CD14-positive monocyte (primary cell): ENCODE results near the gene SLAMF7. TPM values are rescaled to one million over a fixed set of nuclear protein-coding genes. Genes with fewer than 3 reads are reported as not detected.

Source experiments
- DNase-seq, 3 donors: peaks; one replicate each; pipeline ENCODE4 v3.0.0-alpha.2; 2011 to 2022
- H2AFZ ChIP-seq: 2 replicates; pipeline ENCODE4 v1.6.0; 2012; ENCODE audit warnings: mild to moderate bottlenecking, low read depth, low read length, inconsistent platforms; ENCODE audit not compliant: insufficient read depth, poor library complexity, severe bottlenecking
- H3K27ac ChIP-seq, 2 donors: 1 replicate in 1 of 2; 2 replicates in 1 of 2; pipeline ENCODE4 v1.5.1; 2012 to 2013; ENCODE audit warnings: low read length in 2 of 2, control low read depth in 1 of 2, inconsistent platforms in 1 of 2, low read depth in 1 of 2, mild to moderate bottlenecking in 1 of 2
- H3K27me3 ChIP-seq, 2 donors: one replicate each; pipeline versions ENCODE4 v1.6.0 to v1.6.1; 2011 to 2013; ENCODE audit warnings: low read length in 2 of 2; ENCODE audit not compliant: control insufficient read depth in 2 of 2, insufficient read depth in 2 of 2
- H3K36me3 ChIP-seq, 2 donors: replicated peaks in 1 of 2; 1 replicate in 1 of 2; 2 replicates in 1 of 2; pipeline versions ENCODE4 v1.5.1 to v1.6.1; 2012 to 2013; ENCODE audit warnings: low read length in 2 of 2, control low read depth in 1 of 2, inconsistent platforms in 1 of 2, mild to moderate bottlenecking in 1 of 2; ENCODE audit not compliant: insufficient read depth in 2 of 2, control insufficient read depth in 1 of 2
- H3K4me1 ChIP-seq, 2 donors: 1 replicate in 1 of 2; 2 replicates in 1 of 2; pipeline versions ENCODE4 v1.5.1 to v1.6.1; 2012 to 2013; ENCODE audit warnings: low read length in 2 of 2, control low read depth in 1 of 2, inconsistent platforms in 1 of 2, mild to moderate bottlenecking in 1 of 2, moderate library complexity in 1 of 2; ENCODE audit not compliant: insufficient read depth in 2 of 2, control insufficient read depth in 1 of 2
- H3K4me2 ChIP-seq: replicated peaks from 2 replicates; pipeline ENCODE3; 2012; ENCODE audit warnings: low read length, moderate library complexity, mild to moderate bottlenecking; ENCODE audit not compliant: poor library complexity, severe bottlenecking; ENCODE audit errors: extremely low read depth
- H3K4me3 ChIP-seq, 3 experiments: fragments of 200-600 bp in 1 of 3; sonication (generic) in 1 of 3; replicated peaks in 1 of 3; 1 replicate in 2 of 3; 2 replicates in 1 of 3; pipeline ENCODE4 v1.5.1; 2011 to 2013; ENCODE audit warnings: low read length in 3 of 3, mild to moderate bottlenecking in 3 of 3, control low read depth in 2 of 3, low read depth in 2 of 3, inconsistent platforms in 1 of 3, moderate library complexity in 1 of 3
- H3K79me2 ChIP-seq: 2 replicates; pipeline ENCODE4 v1.6.0; 2012; ENCODE audit warnings: mild to moderate bottlenecking, control low read depth, inconsistent platforms, low read length, moderate library complexity; ENCODE audit not compliant: insufficient read depth
- H3K9ac ChIP-seq: 2 replicates; pipeline ENCODE4 v1.6.0; 2017; ENCODE audit warnings: low read length, mild to moderate bottlenecking; ENCODE audit not compliant: insufficient read depth, poor library complexity, severe bottlenecking
- H3K9me3 ChIP-seq, 2 donors: replicated peaks in 1 of 2; 1 replicate in 1 of 2; 2 replicates in 1 of 2; pipeline versions ENCODE4 v1.5.1 to v1.6.1; 2012 to 2013; ENCODE audit warnings: low read length in 2 of 2, control low read depth in 1 of 2; ENCODE audit not compliant: control insufficient read depth in 1 of 2, insufficient read depth in 1 of 2
- H4K20me1 ChIP-seq: 2 replicates; pipeline ENCODE4 v1.6.0; 2012; ENCODE audit warnings: mild to moderate bottlenecking, low read length, control low read depth, moderate library complexity; ENCODE audit not compliant: insufficient read depth
- H3K27ac Mint-ChIP-seq, 7 donors: one replicate each; pipeline ENCODE4 v1.8.0; 2020; ENCODE audit warnings: mild to moderate bottlenecking in 7 of 7, mixed read lengths in 7 of 7, moderate library complexity in 6 of 7, inconsistent platforms in 2 of 7
- H3K27me3 Mint-ChIP-seq, 3 donors: one replicate each; pipeline ENCODE4 v1.8.0; 2021 to 2022; ENCODE audit warnings: low read depth in 3 of 3, mild to moderate bottlenecking in 3 of 3, mixed read lengths in 3 of 3, moderate library complexity in 3 of 3, inconsistent platforms in 1 of 3
- H3K36me3 Mint-ChIP-seq, 2 donors: one replicate each; pipeline ENCODE4 v1.8.0; 2020; ENCODE audit warnings: mixed read lengths in 2 of 2, inconsistent platforms in 1 of 2, mild to moderate bottlenecking in 1 of 2
- H3K4me1 Mint-ChIP-seq: one replicate; pipeline ENCODE4 v1.8.0; 2020; ENCODE audit warnings: mild to moderate bottlenecking, mixed read lengths
- H3K4me3 Mint-ChIP-seq, 2 donors: one replicate each; pipeline ENCODE4 v1.8.0; 2020; ENCODE audit warnings: mild to moderate bottlenecking in 2 of 2, mixed read lengths in 2 of 2, moderate library complexity in 1 of 2
- H3K9me3 Mint-ChIP-seq, 7 donors: one replicate each; pipeline ENCODE4 v1.8.0; 2020 to 2022; ENCODE audit warnings: mixed read lengths in 7 of 7, mild to moderate bottlenecking in 6 of 7, moderate library complexity in 6 of 7, inconsistent platforms in 2 of 7
- WGBS: methylation state at CpG from one replicate; pipeline ENCODE4 v1.1.5; 2013; ENCODE audit warnings: missing lambda C conversion rate; ENCODE audit not compliant: insufficient coverage; 5-methylcytosine and 5-hydroxymethylcytosine counted together
- intact Hi-C, 2 donors: fragments of 100-400 bp; cut with micrococcal nuclease; formaldehyde crosslinking; loops; one replicate each; pipeline versions ENCODE4 v1.15.0 to v1.15.1; 2023
- polyA plus RNA-seq, 3 donors: library from polyadenylated mRNA; depleted of rRNA in 1 of 3; unstranded in 2 of 3; stranded (reverse) in 1 of 3; fragments of 300-500 nt in 2 of 3; fragments of >200 nt in 1 of 3; fragmentation: Illumina TruSeq in 2 of 3; gene quantifications; 1 replicate in 2 of 3; 2 replicates in 1 of 3; pipeline ENCODE4 v1.2.3, GENCODE V29; 2012 to 2021
- TF ChIP-seq, protein P1 (sequence below): fragments of 200-600 bp; IDR thresholded peaks from one replicate; pipeline ENCODE4 v1.8.0; 2022; ENCODE audit warnings: antibody characterized with exemption, mild to moderate bottlenecking

The SLAMF7 gene
- polyA plus RNA-seq, 3 donors = 15.4 to 16.0 (median 15.8) TPM

GRCh38 chr1:160777486-160778089 is 38.5 kb downstream of the SLAMF7 start:
- Histone ChIP-seq H3K27ac (no peak overlapping the region), H3K79me2 (no peaks in the 10 kb centered on the region), H3K9me3 (no peaks in the 10 kb centered on the region), H2AFZ (no peak overlapping the region), H3K9ac (no peak overlapping the region), H3K36me3 (no peaks in the 10 kb centered on the region), H3K4me2 (no peak overlapping the region), H3K4me3 (no peak overlapping the region), H3K4me1 (peaks cover 20 to 24% of the 10 kb centered on the region in 2 donors), H3K27me3 (no peaks in the 10 kb centered on the region), H4K20me1 (no peaks in the 10 kb centered on the region)
- WGBS = 78% methylated on average over 5 of the region's 7 CpGs
- H3K9me3 Mint-ChIP-seq = no peaks in the 10 kb centered on the region
- intact Hi-C loops = loop anchor here in 1 of 2 donors (5.0 kb wide), 1 partner anchor 175 kb away; the partner anchor contains the start of gene ITLN2
- H3K4me1 Mint-ChIP-seq = peaks cover 26% of the 10 kb centered on the region
- TF ChIP-seq, protein P1, sequence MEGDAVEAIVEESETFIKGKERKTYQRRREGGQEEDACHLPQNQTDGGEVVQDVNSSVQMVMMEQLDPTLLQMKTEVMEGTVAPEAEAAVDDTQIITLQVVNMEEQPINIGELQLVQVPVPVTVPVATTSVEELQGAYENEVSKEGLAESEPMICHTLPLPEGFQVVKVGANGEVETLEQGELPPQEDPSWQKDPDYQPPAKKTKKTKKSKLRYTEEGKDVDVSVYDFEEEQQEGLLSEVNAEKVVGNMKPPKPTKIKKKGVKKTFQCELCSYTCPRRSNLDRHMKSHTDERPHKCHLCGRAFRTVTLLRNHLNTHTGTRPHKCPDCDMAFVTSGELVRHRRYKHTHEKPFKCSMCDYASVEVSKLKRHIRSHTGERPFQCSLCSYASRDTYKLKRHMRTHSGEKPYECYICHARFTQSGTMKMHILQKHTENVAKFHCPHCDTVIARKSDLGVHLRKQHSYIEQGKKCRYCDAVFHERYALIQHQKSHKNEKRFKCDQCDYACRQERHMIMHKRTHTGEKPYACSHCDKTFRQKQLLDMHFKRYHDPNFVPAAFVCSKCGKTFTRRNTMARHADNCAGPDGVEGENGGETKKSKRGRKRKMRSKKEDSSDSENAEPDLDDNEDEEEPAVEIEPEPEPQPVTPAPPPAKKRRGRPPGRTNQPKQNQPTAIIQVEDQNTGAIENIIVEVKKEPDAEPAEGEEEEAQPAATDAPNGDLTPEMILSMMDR = peak; percentile 75
- H3K27me3 Mint-ChIP-seq = peaks cover 0 to 2% (median 0%) of the 10 kb centered on the region in 3 donors
- peak in 2 of 3 donors; percentile 47 to 49 for DNase-seq
- H3K27ac Mint-ChIP-seq = no peak overlapping the region
- no peak overlapping the region for H3K4me3 Mint-ChIP-seq
- no peaks in the 10 kb centered on the region for H3K36me3 Mint-ChIP-seq

- H3K9me3 ChIP-seq = no peaks in the 10 kb centered on the region
- no peak overlapping the region for H3K4me2 ChIP-seq
- no peak overlapping the region for H2AFZ ChIP-seq
- TF ChIP-seq, protein P1 = no peak
- no peaks in the 10 kb centered on the region for H4K20me1 ChIP-seq
- no peaks in the 10 kb centered on the region for H3K79me2 ChIP-seq
- no peaks in the 10 kb centered on the region for H3K27me3 Mint-ChIP-seq
- peaks cover 31% of the 10 kb centered on the region for H3K4me1 Mint-ChIP-seq
- no peak overlapping the region for H3K4me3 Mint-ChIP-seq
- WGBS = 100% methylated on average over 4 of the region's 6 CpGs
- no peak overlapping the region for H3K9ac ChIP-seq
- no peak overlapping the region for H3K4me3 ChIP-seq
- H3K27ac ChIP-seq = no peak overlapping the region
- no peak overlapping the region for H3K27ac Mint-ChIP-seq
- no peaks in the 10 kb centered on the region for H3K9me3 Mint-ChIP-seq
- peaks cover 24 to 27% of the 10 kb centered on the region in 2 donors for H3K4me1 ChIP-seq
- no peaks in the 10 kb centered on the region for H3K36me3 ChIP-seq
- no peaks in the 10 kb centered on the region for H3K36me3 Mint-ChIP-seq
- DNase-seq = no peak
- no peaks in the 10 kb centered on the region for H3K27me3 ChIP-seq
- intact Hi-C loops = loop anchor here in 1 of 2 donors (5.0 kb wide), 1 partner anchor 173 kb away; the partner anchor contains the start of gene ITLN2
Observed at GRCh38 chr1:160778976-160779375, 39.9 kb downstream of the SLAMF7 start.
